K562 (cell line): ENCODE results near the gene GPR68. TPM values are rescaled to one million over a fixed set of nuclear protein-coding genes. Genes with fewer than 3 reads are reported as not detected.

Experiments
- ATAC-seq: fragments of 200-7000 bp; cut with Tn5 transposase; 3 replicates; pipeline ENCODE4 v1.9.1; 2020; ENCODE audit warnings: moderate library complexity
- BruUV-seq: library from RNA; stranded (reverse); fragments of 400-500 nt; replicated peaks from 2 replicates; lab custom pipeline; 2021; lab: Mats Ljungman, UMichigan
- CTCF ChIA-PET: fragments of 300-600 bp; formaldehyde crosslinking; extraction: SDS; loops from one replicate; lab custom pipeline; 2021; ENCODE audit warnings: low intra/inter-chr PET ratio; lab: Yijun Ruan, JAX
- POLR2A ChIA-PET: fragments of 300-600, 350-650 bp; sonication (Branson Sonifier 250); formaldehyde crosslinking; extraction: SDS; loops from one replicate; lab custom pipeline; 2021; ENCODE audit warnings: antibody characterized with exemption, inconsistent platforms; lab: Yijun Ruan, JAX
- DNase-seq, 4 experiments: peaks; one replicate each; pipeline versions ENCODE4 v3.0.0 to v3.0.0-alpha.2; 2011 to 2018; ENCODE audit warnings: low spot score in 3 of 4, mixed read lengths in 3 of 4; ENCODE audit errors: extremely low read depth in 1 of 4
- FAIRE-seq: peaks from 2 replicates; lab custom pipeline; 2011; peaks lifted over from hg19 to GRCh38; lab: Jason Lieb, UNC
- H2AFZ ChIP-seq: 2 replicates; pipeline ENCODE4 v1.6.0; 2011; ENCODE audit warnings: low read depth, low read length, control low read depth, inconsistent platforms
- H3K27ac ChIP-seq: fragments of 200-600 bp; 3 replicates; pipeline ENCODE4 v1.8.0; 2011; ENCODE audit warnings: low read depth, mild to moderate bottlenecking, control low read depth, inconsistent platforms, low read length, moderate library complexity, mixed read lengths; ENCODE audit errors: extremely low read depth
- H3K27me3 ChIP-seq, 2 experiments: fragments of 300-600 bp in 1 of 2; 2 replicates in 1 of 2; 3 replicates in 1 of 2; pipeline versions ENCODE4 v1.6.0 to v1.8.0; 2011; ENCODE audit warnings: inconsistent platforms in 2 of 2, low read length in 2 of 2, mild to moderate bottlenecking in 1 of 2, mixed read lengths in 1 of 2, moderate library complexity in 1 of 2; ENCODE audit not compliant: control insufficient read depth in 2 of 2, insufficient read depth in 2 of 2
- H3K36me3 ChIP-seq: fragments of 300-600 bp; 3 replicates; pipeline ENCODE4 v1.8.0; 2011; ENCODE audit warnings: mild to moderate bottlenecking, low read length, inconsistent platforms; ENCODE audit not compliant: control insufficient read depth, insufficient read depth
- H3K4me1 ChIP-seq, 2 experiments: fragments of 200-600 bp in 1 of 2; replicated peaks in 1 of 2; 2 replicates in 1 of 2; 3 replicates in 1 of 2; pipeline versions ENCODE4 v1.5.1 to v1.8.0; 2011; ENCODE audit warnings: inconsistent platforms in 2 of 2, low read length in 2 of 2, mild to moderate bottlenecking in 1 of 2, mixed read lengths in 1 of 2, moderate library complexity in 1 of 2; ENCODE audit not compliant: control insufficient read depth in 2 of 2, insufficient read depth in 2 of 2
- H3K4me2 ChIP-seq: 2 replicates; pipeline ENCODE4 v1.6.1; 2011; ENCODE audit warnings: low read length, control low read depth, inconsistent platforms, mixed read lengths; ENCODE audit not compliant: insufficient read depth
- H3K4me3 ChIP-seq: fragments of 200-600 bp; sonication (generic), shearing (Covaris generic); 2 replicates; pipeline ENCODE4 v1.5.1; 2016; ENCODE audit warnings: control low read depth, inconsistent platforms
- H3K79me2 ChIP-seq: fragments of 200-600 bp; 3 replicates; pipeline ENCODE4 v1.8.0; 2011; ENCODE audit warnings: low read length, inconsistent platforms; ENCODE audit not compliant: control insufficient read depth, insufficient read depth
- H3K9ac ChIP-seq, 2 experiments: 2 replicates each; pipeline versions ENCODE4 v1.6.0 to v1.6.1; 2011; ENCODE audit warnings: low read depth in 2 of 2, low read length in 2 of 2, control low read depth in 1 of 2, inconsistent platforms in 1 of 2, mild to moderate bottlenecking in 1 of 2, mixed read lengths in 1 of 2; ENCODE audit not compliant: insufficient read depth in 1 of 2
- H3K9me1 ChIP-seq: one replicate; pipeline ENCODE4 v1.6.0; 2011; ENCODE audit warnings: inconsistent platforms, mild to moderate bottlenecking, low read length, moderate library complexity; ENCODE audit not compliant: control insufficient read depth, insufficient read depth
- H3K9me3 ChIP-seq: replicated peaks from 2 replicates; pipeline ENCODE4 v1.5.1; 2011; ENCODE audit warnings: low read depth, low read length, inconsistent platforms; ENCODE audit not compliant: control insufficient read depth, insufficient read depth
- H4K20me1 ChIP-seq: replicated peaks from 2 replicates; pipeline ENCODE4 v1.6.1; 2011; ENCODE audit warnings: low read length, inconsistent platforms, mixed read lengths; ENCODE audit not compliant: control insufficient read depth, insufficient read depth
- EHMT2 ChIP-seq: fragments of 450-650 bp; IDR thresholded peaks from 2 replicates; pipeline ENCODE4 v1.6.1; 2018; ENCODE audit warnings: antibody characterized with exemption
- ERF ChIP-seq: fragments of 450-650 bp; formaldehyde crosslinking; IDR thresholded peaks from 2 replicates; pipeline ENCODE4 v1.4.0; 2020; ENCODE audit warnings: mild to moderate bottlenecking, mixed read lengths
- HDAC8 ChIP-seq: fragments of 450-650 bp; IDR thresholded peaks from 2 replicates; pipeline ENCODE4 v1.6.1; 2016; ENCODE audit warnings: mild to moderate bottlenecking, missing genetic modification characterization, moderate library complexity, missing compliant biosample characterization
- KHSRP ChIP-seq: fragments of 450-650 bp; IDR thresholded peaks from 2 replicates; pipeline ENCODE4 v1.6.1; 2017
- PCBP2 ChIP-seq: fragments of 200-400 bp; formaldehyde crosslinking; IDR thresholded peaks from 2 replicates; pipeline ENCODE4 v1.6.1; 2018; ENCODE audit warnings: low read length, low read depth, mild to moderate bottlenecking, moderate library complexity; ENCODE audit not compliant: poor library complexity, severe bottlenecking
- SMARCA5 ChIP-seq: fragments of 450-650 bp; IDR thresholded peaks from 2 replicates; pipeline ENCODE4 v1.6.1; 2016
- ZFP91 ChIP-seq: sonication (generic); formaldehyde crosslinking; IDR thresholded peaks from 2 replicates; pipeline ENCODE4 v1.8.0; 2022; ENCODE audit warnings: mild to moderate bottlenecking, missing genetic modification reagents
- ZNF174 ChIP-seq: fragments of 250-450 bp; sonication (Bioruptor Pico); IDR thresholded peaks from 2 replicates; pipeline ENCODE4 v1.4.0; 2020; ENCODE audit warnings: mild to moderate bottlenecking
- ZNF253 ChIP-seq: fragments of 250-450 bp; sonication (Bioruptor Pico); conservative IDR thresholded peaks from 2 replicates; pipeline ENCODE4 v1.6.1; 2021; ENCODE audit warnings: mild to moderate bottlenecking
- ZNF668 ChIP-seq: fragments of 250-450 bp; sonication (Bioruptor Pico); IDR thresholded peaks from 2 replicates; pipeline ENCODE4 v1.8.0; 2022; ENCODE audit warnings: mild to moderate bottlenecking, inconsistent platforms
- WGBS: fragments of 100-300 bp; shearing (Covaris generic); methylation state at CpG from one replicate; pipeline ENCODE4 v1.1.6; 2016; ENCODE audit warnings: low coverage, mixed read lengths; ENCODE audit not compliant: insufficient coverage; ENCODE audit errors: missing lambda C conversion rate; 5-methylcytosine and 5-hydroxymethylcytosine counted together
- in situ Hi-C: fragments of 300-500 bp; cut with MboI; formaldehyde crosslinking; loops from 4 replicates; pipeline ENCODE4 v1.15.0; 2018; ENCODE audit warnings: inconsistent platforms, mixed read lengths
- intact Hi-C: fragments of 100-400 bp; cut with micrococcal nuclease; formaldehyde crosslinking; loops from 2 replicates; pipeline ENCODE4 v1.14.2; 2022
- polyA plus RNA-seq, 8 experiments: library from polyadenylated mRNA; depleted of rRNA in 4 of 8; stranded (reverse) in 5 of 8; unstranded in 3 of 8; fragments of >200 nt; fragmentation: Nextera tagmentation in 2 of 8; fragmentation: Illumina TruSeq in 1 of 8; extraction: Ambion mirVana in 2 of 8; extraction: Trizol in 1 of 8; gene quantifications; 2 replicates each; pipeline versions ENCODE4 v1.2.1 to v1.2.3, GENCODE V29; 2011 to 2014; ENCODE audit warnings: inconsistent platforms in 1 of 8, missing spikeins in 1 of 8
- total RNA-seq, 7 experiments: library from RNA; depleted of rRNA in 6 of 7; stranded (reverse); fragments of >200 nt in 6 of 7; fragmentation: Illumina TruSeq in 2 of 7; extraction: Trizol in 2 of 7; gene quantifications; 2 replicates each; pipeline versions ENCODE4 v1.2.1 to v1.2.3, GENCODE V29; 2011 to 2021; ENCODE audit warnings: low replicate concordance in 1 of 7
- TF ChIP-seq, protein P1 (sequence below): sonication (generic); formaldehyde crosslinking; IDR thresholded peaks from 2 replicates; pipeline ENCODE4 v1.8.1; 2023; ENCODE audit warnings: mild to moderate bottlenecking, missing genetic modification reagents
- TF ChIP-seq, protein P2 (sequence below), 2 experiments: fragments of 450-650 bp; IDR thresholded peaks; 2 replicates each; pipeline ENCODE4 v1.6.1; 2016

GPR68 gene
- total and polyA plus RNA-seq, 9 of the 15 experiments (the other 6 are each of a cell fraction or from before 2014, with no cell fraction given) = 0.41 to 9.4 (median 3.7) TPM

DNA sequence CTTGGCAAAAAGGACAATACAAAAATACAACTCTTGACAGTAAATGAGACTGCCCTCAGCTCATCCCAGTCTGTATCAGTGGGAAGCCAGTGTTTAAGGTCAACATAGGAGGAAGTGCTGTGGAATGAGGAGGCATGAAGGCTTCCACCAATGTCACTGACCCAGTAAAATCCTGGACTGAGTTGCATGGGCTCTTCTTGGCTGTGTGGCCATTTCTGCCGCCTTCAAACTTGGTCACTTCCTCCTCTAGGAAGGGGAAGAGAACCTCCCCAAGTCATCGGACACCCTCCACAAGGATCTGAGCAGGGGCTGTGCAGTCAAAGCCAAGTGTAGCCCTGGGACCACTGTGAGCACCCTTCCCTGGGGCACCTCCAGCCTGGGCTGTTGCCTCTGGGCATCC, 11.9 kb downstream of the GPR68 start:
- Histone ChIP-seq H3K9me3 (no peaks in the 10 kb centered on the region), H3K27ac (no peak overlapping the region), H3K27me3 (no peaks in the 10 kb centered on the region), H3K9me1 (no peaks in the 10 kb centered on the region), H4K20me1 (no peaks in the 10 kb centered on the region), H3K4me1 (peaks cover 8 to 12% of the 10 kb centered on the region in 2 experiments), H3K79me2 (no peaks in the 10 kb centered on the region), H3K4me3 (no peak overlapping the region), H3K4me2 (no peak overlapping the region), H3K36me3 (no peaks in the 10 kb centered on the region), H3K9ac (no peak overlapping the region), H2AFZ (no peak overlapping the region)
- 36% methylated on average over 2 of the region's 2 CpGs for WGBS
- BruUV-seq = no TSS peak
- in situ Hi-C loops = no loop called here
- no peak for DNase-seq
- no peak for FAIRE-seq
- intact Hi-C loops = no loop called here
- ChIA-PET POLR2A (no interaction called here), CTCF (no interaction called here)
- no peak for TF ChIP-seq ZFP91
- no peak for TF ChIP-seq EHMT2
- TF ChIP-seq, protein P1, sequence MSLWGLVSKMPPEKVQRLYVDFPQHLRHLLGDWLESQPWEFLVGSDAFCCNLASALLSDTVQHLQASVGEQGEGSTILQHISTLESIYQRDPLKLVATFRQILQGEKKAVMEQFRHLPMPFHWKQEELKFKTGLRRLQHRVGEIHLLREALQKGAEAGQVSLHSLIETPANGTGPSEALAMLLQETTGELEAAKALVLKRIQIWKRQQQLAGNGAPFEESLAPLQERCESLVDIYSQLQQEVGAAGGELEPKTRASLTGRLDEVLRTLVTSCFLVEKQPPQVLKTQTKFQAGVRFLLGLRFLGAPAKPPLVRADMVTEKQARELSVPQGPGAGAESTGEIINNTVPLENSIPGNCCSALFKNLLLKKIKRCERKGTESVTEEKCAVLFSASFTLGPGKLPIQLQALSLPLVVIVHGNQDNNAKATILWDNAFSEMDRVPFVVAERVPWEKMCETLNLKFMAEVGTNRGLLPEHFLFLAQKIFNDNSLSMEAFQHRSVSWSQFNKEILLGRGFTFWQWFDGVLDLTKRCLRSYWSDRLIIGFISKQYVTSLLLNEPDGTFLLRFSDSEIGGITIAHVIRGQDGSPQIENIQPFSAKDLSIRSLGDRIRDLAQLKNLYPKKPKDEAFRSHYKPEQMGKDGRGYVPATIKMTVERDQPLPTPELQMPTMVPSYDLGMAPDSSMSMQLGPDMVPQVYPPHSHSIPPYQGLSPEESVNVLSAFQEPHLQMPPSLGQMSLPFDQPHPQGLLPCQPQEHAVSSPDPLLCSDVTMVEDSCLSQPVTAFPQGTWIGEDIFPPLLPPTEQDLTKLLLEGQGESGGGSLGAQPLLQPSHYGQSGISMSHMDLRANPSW (CRISPR knock-in tag) = no peak
- TF ChIP-seq ZNF253 (CRISPR knock-in tag) = no peak
- TF ChIP-seq ERF (CRISPR knock-in tag) = no peak
- no peak for TF ChIP-seq KHSRP
- no peak for TF ChIP-seq HDAC8 (tag)
- TF ChIP-seq, protein P2, sequence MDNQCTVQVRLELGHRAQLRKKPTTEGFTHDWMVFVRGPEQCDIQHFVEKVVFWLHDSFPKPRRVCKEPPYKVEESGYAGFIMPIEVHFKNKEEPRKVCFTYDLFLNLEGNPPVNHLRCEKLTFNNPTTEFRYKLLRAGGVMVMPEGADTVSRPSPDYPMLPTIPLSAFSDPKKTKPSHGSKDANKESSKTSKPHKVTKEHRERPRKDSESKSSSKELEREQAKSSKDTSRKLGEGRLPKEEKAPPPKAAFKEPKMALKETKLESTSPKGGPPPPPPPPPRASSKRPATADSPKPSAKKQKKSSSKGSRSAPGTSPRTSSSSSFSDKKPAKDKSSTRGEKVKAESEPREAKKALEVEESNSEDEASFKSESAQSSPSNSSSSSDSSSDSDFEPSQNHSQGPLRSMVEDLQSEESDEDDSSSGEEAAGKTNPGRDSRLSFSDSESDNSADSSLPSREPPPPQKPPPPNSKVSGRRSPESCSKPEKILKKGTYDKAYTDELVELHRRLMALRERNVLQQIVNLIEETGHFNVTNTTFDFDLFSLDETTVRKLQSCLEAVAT (IDR thresholded peaks at IDR 0.05) = no peak
- no peak for TF ChIP-seq SMARCA5
- TF ChIP-seq PCBP2 = no peak
- no peak for TF ChIP-seq ZNF668 (CRISPR knock-in tag)
- no peak for TF ChIP-seq ZNF174
- no peak for ATAC-seq
